HCT116 (cell line): ENCODE measurements around the gene HLA-DMA. TPM values are rescaled to one million over a fixed set of nuclear protein-coding genes. Genes with fewer than 3 reads are reported as not detected.

ENCODE experiments used
- ATAC-seq: fragments of 200-7000 bp; cut with Tn5 transposase; 2 replicates; pipeline ENCODE4 v1.9.1; 2020; ENCODE audit warnings: mild to moderate bottlenecking, moderate library complexity
- BruUV-seq: library from RNA; stranded (reverse); fragments of 400-500 nt; replicated peaks from 2 replicates; lab custom pipeline; 2021; lab: Mats Ljungman, UMichigan
- CTCF ChIA-PET: fragments of 300-600 bp; sonication (Branson Sonifier 250); formaldehyde crosslinking; loops from one replicate; lab custom pipeline; 2021; ENCODE audit warnings: antibody characterized with exemption; lab: Charles Lee
- POLR2A ChIA-PET: fragments of 300-600, 350-600 bp; sonication (Branson Sonifier 250); formaldehyde crosslinking; loops from one replicate; lab custom pipeline; 2021; ENCODE audit warnings: antibody characterized with exemption; lab: Charles Lee
- RAD21 ChIA-PET, 2 experiments: fragments of 300-600 bp; sonication (Branson Sonifier 250); formaldehyde crosslinking; loops; one replicate each; lab custom pipeline; 2023; ENCODE audit warnings: low total read pairs in 2 of 2; ENCODE audit not compliant: uncharacterized antibody in 2 of 2, unreplicated experiment in 2 of 2, low non-redundant PET in 1 of 2; lab: Charles Lee
- DNase-seq: peaks from one replicate; pipeline ENCODE4 v3.0.0-alpha.2; 2010; ENCODE audit warnings: low read depth, low spot score
- H2AFZ ChIP-seq: fragments of 200-600 bp; shearing (Covaris generic), sonication (generic); 2 replicates; pipeline ENCODE4 v1.6.1; 2017; ENCODE audit warnings: low read depth, mixed run types, mixed read lengths, antibody characterized with exemption, low read length; ENCODE audit not compliant: poor library complexity, severe bottlenecking
- H3K27ac ChIP-seq: 2 replicates; pipeline ENCODE4 v1.5.1; 2012; ENCODE audit warnings: low read depth, low read length
- H3K27me3 ChIP-seq: fragments of 200-600 bp; sonication (generic); 2 replicates; pipeline ENCODE4 v1.6.1; 2016; ENCODE audit warnings: mixed run types, low read length, mixed read lengths; ENCODE audit not compliant: insufficient read depth
- H3K36me3 ChIP-seq, 2 experiments: fragments of 200-500 bp in 1 of 2; fragments of 200-600 bp in 1 of 2; sonication (Bioruptor generic) in 1 of 2; sonication (generic) in 1 of 2; 2 replicates each; pipeline versions ENCODE4 v1.5.1 to v1.6.1; 2014 to 2016; ENCODE audit warnings: low read length in 2 of 2, inconsistent platforms in 1 of 2, mixed read lengths in 1 of 2, mixed run types in 1 of 2; ENCODE audit not compliant: insufficient read depth in 2 of 2, control insufficient read depth in 1 of 2
- H3K4me1 ChIP-seq, 2 experiments: fragments of 200-600 bp in 1 of 2; sonication (generic) in 1 of 2; 2 replicates each; pipeline versions ENCODE4 v1.5.1 to v1.6.1; 2012 to 2017; ENCODE audit warnings: low read length in 2 of 2, inconsistent platforms in 1 of 2, mild to moderate bottlenecking in 1 of 2, mixed read lengths in 1 of 2, mixed run types in 1 of 2, moderate library complexity in 1 of 2; ENCODE audit not compliant: insufficient read depth in 2 of 2, control insufficient read depth in 1 of 2
- H3K4me2 ChIP-seq: fragments of 200-600 bp; sonication (generic); 2 replicates; pipeline ENCODE4 v1.6.1; 2017; ENCODE audit warnings: mixed run types, low read length, mixed read lengths
- H3K4me3 ChIP-seq, 2 experiments: fragments of 200-600 bp in 1 of 2; sonication (generic) in 1 of 2; replicated peaks in 1 of 2; 2 replicates each; pipeline ENCODE4 v1.5.1; 2011 to 2016; ENCODE audit warnings: low read length in 2 of 2, control low read depth in 1 of 2, low read depth in 1 of 2, mild to moderate bottlenecking in 1 of 2, mixed read lengths in 1 of 2, mixed run types in 1 of 2
- H3K79me2 ChIP-seq: fragments of 200-600 bp; sonication (generic); 2 replicates; pipeline ENCODE4 v1.6.1; 2017; ENCODE audit warnings: mild to moderate bottlenecking, mixed run types, low read length, moderate library complexity, mixed read lengths; ENCODE audit not compliant: insufficient read depth
- H3K9ac ChIP-seq: fragments of 200-600 bp; sonication (generic); 2 replicates; pipeline ENCODE4 v1.6.1; 2016; ENCODE audit warnings: low read length, mixed read lengths
- H3K9me2 ChIP-seq: fragments of 200-600 bp; sonication (generic), shearing (Covaris generic); 2 replicates; pipeline ENCODE4 v1.6.1; 2017; ENCODE audit warnings: mixed run types, mild to moderate bottlenecking, moderate library complexity; ENCODE audit not compliant: insufficient read depth
- H3K9me3 ChIP-seq, 2 experiments: fragments of 200-500 bp in 1 of 2; fragments of 200-600 bp in 1 of 2; sonication (Bioruptor generic) in 1 of 2; sonication (generic) in 1 of 2; 2 replicates each; pipeline ENCODE4 v1.6.1; 2014 to 2017; ENCODE audit warnings: low read length in 2 of 2, mixed read lengths in 2 of 2, inconsistent platforms in 1 of 2, low read depth in 1 of 2, mild to moderate bottlenecking in 1 of 2, mixed run types in 1 of 2, moderate library complexity in 1 of 2; ENCODE audit not compliant: control insufficient read depth in 1 of 2, insufficient read depth in 1 of 2
- H4K20me1 ChIP-seq: fragments of 200-600 bp; sonication (generic), shearing (Covaris generic); 2 replicates; pipeline ENCODE4 v1.6.1; 2017; ENCODE audit warnings: mixed run types, mild to moderate bottlenecking, moderate library complexity; ENCODE audit not compliant: insufficient read depth
- CBX3 ChIP-seq: IDR thresholded peaks from 2 replicates; pipeline ENCODE4 v1.6.1; 2012; ENCODE audit warnings: low read depth
- CTCF ChIP-seq, 3 experiments: fragments of 200-600 bp in 1 of 3; sonication (generic) in 1 of 3; IDR thresholded peaks in 2 of 3; conservative IDR thresholded peaks in 1 of 3; 2 replicates each; pipeline ENCODE4 v1.5.1; 2012 to 2017; ENCODE audit warnings: low read depth in 2 of 3, low read length in 2 of 3, antibody characterized with exemption in 1 of 3, borderline replicate concordance in 1 of 3, control low read depth in 1 of 3, mild to moderate bottlenecking in 1 of 3, mixed read lengths in 1 of 3, mixed run types in 1 of 3, moderate library complexity in 1 of 3; ENCODE audit not compliant: insufficient read depth in 1 of 3
- EZH2 ChIP-seq: fragments of 200-600 bp; sonication (generic); IDR thresholded peaks from 2 replicates; pipeline ENCODE4 v1.6.1; 2017; ENCODE audit warnings: antibody characterized with exemption, mixed run types
- EZH2phosphoT487 ChIP-seq: fragments of 200-600 bp; IDR thresholded peaks from 2 replicates; pipeline ENCODE4 v1.6.1; 2018; ENCODE audit warnings: antibody characterized with exemption, borderline replicate concordance
- MAX ChIP-seq: IDR thresholded peaks from 2 replicates; pipeline ENCODE4 v1.6.1; 2012
- RAD21 ChIP-seq: IDR thresholded peaks from 2 replicates; pipeline ENCODE4 v1.6.1; 2012; ENCODE audit warnings: low read depth, mild to moderate bottlenecking
- REST ChIP-seq: IDR thresholded peaks from 2 replicates; pipeline ENCODE4 v1.6.1; 2012; ENCODE audit warnings: low read depth
- SIN3A ChIP-seq: IDR thresholded peaks from 2 replicates; pipeline ENCODE4 v1.6.1; 2012; ENCODE audit warnings: low read depth
- intact Hi-C: fragments of 100-400 bp; cut with micrococcal nuclease; formaldehyde crosslinking; loops from 2 replicates; pipeline ENCODE4 v1.10.0; 2022
- total RNA-seq: library from RNA; stranded (reverse); gene quantifications from one replicate; pipeline ENCODE4 v1.2.1, GENCODE V29; 2021; ENCODE audit not compliant: unreplicated experiment

HLA-DMA gene
- total RNA-seq, 1 experiment from 2014 or later, result 12.1 TPM

- no peaks in the 10 kb centered on the region for H3K9me3 ChIP-seq
- no peak overlapping the region for H3K9ac ChIP-seq
- ChIA-PET CTCF (interaction anchor here (1.3 to 1.9 kb wide), 3 partner anchors 17 to 82 kb away, joined by 4 to 6 read pairs (median 5); no protein-coding TSS in a partner anchor), POLR2A (interaction anchor here (0.8 kb wide), 1 partner anchor 22 kb away, joined by 3 read pairs; no protein-coding TSS in a partner anchor), RAD21 (no interaction called here)
- peaks cover 0 to 13% of the 10 kb centered on the region in 2 experiments; a peak in 2 of 4 replicates for H3K4me1 ChIP-seq
- no peaks in the 10 kb centered on the region for H3K9me2 ChIP-seq
- intact Hi-C loops, result no loop called here
- DNase-seq (no peak), ATAC-seq (no peak)
- no TSS peak for BruUV-seq
- H3K36me3 ChIP-seq, result no peaks in the 10 kb centered on the region
- H3K27ac ChIP-seq, result no peak overlapping the region
- no peaks in the 10 kb centered on the region for H3K79me2 ChIP-seq
- no peaks in the 10 kb centered on the region for H3K27me3 ChIP-seq
- no peaks in the 10 kb centered on the region for H4K20me1 ChIP-seq
- TF ChIP-seq RAD21, result no peak
- TF ChIP-seq EZH2phosphoT487, result no peak
- TF ChIP-seq REST, result no peak
- no peak overlapping the region for H3K4me3 ChIP-seq
- H3K4me2 ChIP-seq, result no peak overlapping the region
- no peak overlapping the region for H2AFZ ChIP-seq
Measured at GRCh38 chr6:32950010-32950409, 2.9 kb downstream of the HLA-DMA start.

- H3K79me2 ChIP-seq, result no peaks in the 10 kb centered on the region
- H4K20me1 ChIP-seq, result no peaks in the 10 kb centered on the region
- no peak overlapping the region for H2AFZ ChIP-seq
- POLR2A ChIA-PET, result no interaction called here
- H3K36me3 ChIP-seq, result no peaks in the 10 kb centered on the region
- DNase-seq (no peak), ATAC-seq (no peak)
- no peaks in the 10 kb centered on the region for H3K9me2 ChIP-seq
- no TSS peak for BruUV-seq
- H3K9ac ChIP-seq, result no peak overlapping the region
- H3K4me1 ChIP-seq, result peaks cover 0 to 10% of the 10 kb centered on the region in 2 experiments; a peak in 2 of 4 replicates
- RAD21 ChIA-PET, result no interaction called here
- intact Hi-C loops, result loop anchor here (5.0 kb wide), 1 partner anchor 112 kb away; the partner anchor contains the start of gene TAP2
- no peaks in the 10 kb centered on the region for H3K27me3 ChIP-seq
- H3K27ac ChIP-seq, result no peak overlapping the region
- no peak overlapping the region for H3K4me2 ChIP-seq
- TF ChIP-seq EZH2 (no peak), MAX (no peak), REST (no peak), CTCF (IDR thresholded peaks at IDR 0.05 in 2 of 3, conservative IDR thresholded peaks at IDR 0.05 in 1 of 3; ENCODE audit: borderline replicate concordance in 1 of 3, insufficient read depth in 1 of 3, low read depth in 2 of 3, low read length in 2 of 3) (no peak), SIN3A (no peak), CBX3 (no peak), EZH2phosphoT487 (no peak)
- H3K4me3 ChIP-seq, result no peak overlapping the region
- CTCF ChIA-PET, result interaction anchor here (0.7 kb wide), 1 partner anchor 63 kb away, joined by 3 read pairs; no protein-coding TSS in a partner anchor
- no peaks in the 10 kb centered on the region for H3K9me3 ChIP-seq
Measured at GRCh38 chr6:32949113-32949512, 3.8 kb downstream of the HLA-DMA start.
